HepG2 (cell line): ENCODE measurements around the gene CDK14. TPM values are rescaled to one million over a fixed set of nuclear protein-coding genes. Genes with fewer than 3 reads are reported as not detected.

Experiments
- ATAC-seq: fragments of 200-7000 bp; cut with Tn5 transposase; 3 replicates; pipeline ENCODE4 v1.9.1; 2020; ENCODE audit warnings: mild to moderate bottlenecking, moderate library complexity
- BruUV-seq: library from RNA; stranded (reverse); fragments of 400-500 nt; replicated peaks from 2 replicates; lab custom pipeline; 2021; lab: Mats Ljungman, UMichigan
- CTCF ChIA-PET: fragments of 300-600 bp; formaldehyde crosslinking; extraction: SDS; loops from one replicate; lab custom pipeline; 2021; ENCODE audit warnings: low total read pairs, inconsistent platforms, low intra/inter-chr PET ratio; lab: Yijun Ruan, JAX
- POLR2A ChIA-PET: fragments of 350-600 bp; sonication (Branson Sonifier 250); formaldehyde crosslinking; loops from one replicate; lab custom pipeline; 2020; ENCODE audit warnings: antibody characterized with exemption, inconsistent platforms; lab: Yijun Ruan, JAX
- DNase-seq: peaks from one replicate; pipeline ENCODE4 v3.0.0-alpha.2; 2015; ENCODE audit warnings: low spot score
- FAIRE-seq: peaks from 3 replicates; lab custom pipeline; 2011; peaks lifted over from hg19 to GRCh38; lab: Jason Lieb, UNC
- H2AFZ ChIP-seq: one replicate; pipeline ENCODE4 v1.6.1; 2011; ENCODE audit warnings: low read length, inconsistent platforms
- H3K27ac ChIP-seq: fragments of 300-600 bp; 3 replicates; pipeline ENCODE4 v1.8.0; 2011; ENCODE audit warnings: mixed run types, mild to moderate bottlenecking, mixed read lengths, low read length, inconsistent platforms; ENCODE audit not compliant: insufficient read depth; ENCODE audit errors: extremely low read length
- H3K27me3 ChIP-seq, 2 experiments: fragments of 200-600 bp in 1 of 2; 2 replicates in 1 of 2; 3 replicates in 1 of 2; pipeline versions ENCODE4 v1.6.0 to v1.8.0; 2011; ENCODE audit warnings: low read length in 2 of 2, mild to moderate bottlenecking in 2 of 2, moderate library complexity in 2 of 2, inconsistent platforms in 1 of 2; ENCODE audit not compliant: insufficient read depth in 2 of 2, control insufficient read depth in 1 of 2
- H3K36me3 ChIP-seq, 2 experiments: fragments of 200-600 bp in 1 of 2; replicated peaks in 1 of 2; 2 replicates in 1 of 2; 3 replicates in 1 of 2; pipeline versions ENCODE4 v1.5.1 to v1.8.0; 2011; ENCODE audit warnings: low read length in 2 of 2, inconsistent platforms in 1 of 2; ENCODE audit not compliant: insufficient read depth in 2 of 2, control insufficient read depth in 1 of 2
- H3K4me1 ChIP-seq: 2 replicates; pipeline ENCODE4 v1.5.1; 2012; ENCODE audit warnings: low read length, inconsistent platforms; ENCODE audit not compliant: insufficient read depth
- H3K4me2 ChIP-seq: 2 replicates; pipeline ENCODE4 v1.6.0; 2011; ENCODE audit warnings: low read depth, low read length, inconsistent platforms
- H3K4me3 ChIP-seq, 3 experiments: fragments of 200-600 bp in 1 of 3; sonication (generic), shearing (Covaris generic) in 1 of 3; replicated peaks in 1 of 3; 2 replicates each; pipeline ENCODE4 v1.5.1; 2011 to 2016; ENCODE audit warnings: low read length in 3 of 3, inconsistent platforms in 2 of 3, low read depth in 2 of 3, mild to moderate bottlenecking in 2 of 3, control low read depth in 1 of 3, mixed read lengths in 1 of 3; ENCODE audit not compliant: insufficient read depth in 1 of 3
- H3K79me2 ChIP-seq: one replicate; pipeline ENCODE4 v1.6.1; 2011; ENCODE audit warnings: low read length, inconsistent platforms; ENCODE audit not compliant: insufficient read depth
- H3K9ac ChIP-seq: 2 replicates; pipeline ENCODE4 v1.6.0; 2011; ENCODE audit warnings: mild to moderate bottlenecking, low read depth, low read length, inconsistent platforms; ENCODE audit not compliant: insufficient read depth
- H3K9me3 ChIP-seq: 2 replicates; pipeline ENCODE4 v1.5.1; 2012; ENCODE audit warnings: mild to moderate bottlenecking, low read length
- H4K20me1 ChIP-seq: 2 replicates; pipeline ENCODE4 v1.6.0; 2011; ENCODE audit warnings: inconsistent platforms, mild to moderate bottlenecking, low read length, moderate library complexity; ENCODE audit not compliant: insufficient read depth
- EZH2 ChIP-seq: conservative IDR thresholded peaks from 2 replicates; pipeline ENCODE4 v1.6.1; 2012; ENCODE audit warnings: mild to moderate bottlenecking, low read depth, low read length, moderate library complexity
- FUBP1 ChIP-seq: sonication (generic); formaldehyde crosslinking; IDR thresholded peaks from 2 replicates; pipeline ENCODE4 v1.5.1; 2020; ENCODE audit warnings: missing genetic modification reagents, mild to moderate bottlenecking, borderline replicate concordance
- IRF1 ChIP-seq: sonication (generic); formaldehyde crosslinking; IDR thresholded peaks from 2 replicates; pipeline ENCODE4 v1.4.0; 2020; ENCODE audit warnings: low read depth, mild to moderate bottlenecking, missing genetic modification reagents
- RFX3 ChIP-seq: IDR thresholded peaks from 2 replicates; pipeline ENCODE4 v1.6.1; 2016; ENCODE audit warnings: missing biosample characterization, missing genetic modification reagents
- SMYD3 ChIP-seq: sonication (generic); formaldehyde crosslinking; IDR thresholded peaks from 2 replicates; pipeline ENCODE4 v1.8.1; 2023; ENCODE audit warnings: mild to moderate bottlenecking, missing genetic modification reagents
- ZNF337 ChIP-seq: sonication (generic); formaldehyde crosslinking; IDR thresholded peaks from 2 replicates; pipeline ENCODE4 v1.5.1; 2020; ENCODE audit warnings: missing genetic modification reagents, low read depth, mild to moderate bottlenecking, borderline replicate concordance
- ZNF382 ChIP-seq: sonication (generic); formaldehyde crosslinking; IDR thresholded peaks from 2 replicates; pipeline ENCODE4 v1.5.0; 2020; ENCODE audit warnings: missing genetic modification reagents, mild to moderate bottlenecking, borderline replicate concordance
- ZNF614 ChIP-seq: IDR thresholded peaks from 2 replicates; pipeline ENCODE4 v1.6.1; 2018; ENCODE audit warnings: missing biosample characterization, missing genetic modification reagents, inconsistent platforms, borderline replicate concordance
- ZNF672 ChIP-seq: sonication (generic); formaldehyde crosslinking; IDR thresholded peaks from 2 replicates; pipeline ENCODE4 v1.8.1; 2022; ENCODE audit warnings: missing genetic modification reagents
- ZNF781 ChIP-seq: sonication (generic); formaldehyde crosslinking; IDR thresholded peaks from 2 replicates; pipeline ENCODE4 v1.5.1; 2020; ENCODE audit warnings: borderline replicate concordance, mild to moderate bottlenecking, missing genetic modification reagents; ENCODE audit errors: not compliant biosample characterization
- WGBS: methylation state at CpG from one replicate; pipeline ENCODE4 v1.1.6; 2017; ENCODE audit warnings: low lambda C conversion rate; 5-methylcytosine and 5-hydroxymethylcytosine counted together
- in situ Hi-C: cut with HindIII; loops from 2 replicates; pipeline ENCODE4 v1.10.0; 2017; ENCODE audit warnings: low pct_unique_long_range_greater_than_20kb; ENCODE audit not compliant: extremely low pct_ligation_motif_present
- intact Hi-C: fragments of 100-400 bp; cut with micrococcal nuclease; formaldehyde crosslinking; loops from one replicate; pipeline ENCODE4 v1.10.0; 2022; ENCODE audit not compliant: unreplicated experiment
- polyA plus RNA-seq, 8 experiments: library from polyadenylated mRNA; depleted of rRNA in 3 of 8; stranded (reverse) in 7 of 8; unstranded in 1 of 8; fragments of >200 nt; fragmentation: Illumina TruSeq in 4 of 8; extraction: Trizol in 4 of 8; gene quantifications; 2 replicates each; pipeline versions ENCODE4 v1.2.1 to v1.2.3, GENCODE V29; 2011 to 2016; ENCODE audit warnings: low read depth in 4 of 8, missing spikeins in 1 of 8, mixed read lengths in 1 of 8; ENCODE audit not compliant: insufficient read depth in 1 of 8
- total RNA-seq, 5 experiments: library from RNA; depleted of rRNA; stranded (reverse); fragments of >200 nt; fragmentation: Illumina TruSeq; extraction: Trizol; gene quantifications; 2 replicates each; pipeline ENCODE4 v1.2.3, GENCODE V29; 2016; ENCODE audit warnings: low read depth in 1 of 5

CDK14 gene
- total and polyA plus RNA-seq, 2 of the 13 experiments (the other 11 are each of a cell fraction or from before 2014, with no cell fraction given): 0.26 to 0.71 TPM

- TF ChIP-seq ZNF382 (CRISPR knock-in tag) (no peak), ZNF614 (no peak), ZNF337 (CRISPR knock-in tag) (no peak), ZNF781 (no peak), SMYD3 (CRISPR knock-in tag) (no peak), FUBP1 (CRISPR knock-in tag) (no peak)
These were observed 750 bp upstream of the CDK14 start (continued) for GRCh38 chr7:90595342-90595800.

- peak overlapping the region; percentile 83 for H3K4me2 ChIP-seq
- no peak overlapping the region for H3K27ac ChIP-seq
- WGBS: 15% methylated on average over 17 of the region's 47 CpGs
- no peak overlapping the region for H2AFZ ChIP-seq
- H3K4me1 ChIP-seq: peaks cover 8% of the 10 kb centered on the region; the same call in 1 of the 2 replicates
- H4K20me1 ChIP-seq: no peaks in the 10 kb centered on the region
- no peaks in the 10 kb centered on the region for H3K79me2 ChIP-seq
- DNase-seq (no peak), FAIRE-seq (no peak), ATAC-seq (peak; percentile 10; the same call in 2 of the 3 replicates)
- intact Hi-C loops: loop anchor here (2.0 kb wide), 1 partner anchor 142 kb away; no protein-coding TSS in a partner anchor
- H3K36me3 ChIP-seq: no peaks in the 10 kb centered on the region
- peak overlapping the region; percentile 52 to 70 (median 54); a peak in 4 of 6 replicates for H3K4me3 ChIP-seq
- H3K27me3 ChIP-seq: peaks cover 2 to 20% of the 10 kb centered on the region in 2 experiments; a peak in 2 of 5 replicates
- in situ Hi-C loops: loop anchor here (10.0 kb wide), 1 partner anchor 142 kb away; no protein-coding TSS in a partner anchor
- ChIA-PET CTCF (no interaction called here), POLR2A (no interaction called here)
- H3K9me3 ChIP-seq: no peaks in the 10 kb centered on the region
- no peak overlapping the region for H3K9ac ChIP-seq
- BruUV-seq: no TSS peak
- peak; percentile 49; the same call in 1 of the 2 replicates for TF ChIP-seq EZH2
- no peak for TF ChIP-seq IRF1
- TF ChIP-seq ZNF672 (CRISPR knock-in tag): no peak
- TF ChIP-seq RFX3 (CRISPR knock-in tag): no peak
- TF ChIP-seq, all 625 proteins: peak for 1
These were observed 796 bp downstream of the CDK14 start for GRCh38 chr7:90596671-90597562.
